ENCODE data around the gene CCDC116.

DNA sequence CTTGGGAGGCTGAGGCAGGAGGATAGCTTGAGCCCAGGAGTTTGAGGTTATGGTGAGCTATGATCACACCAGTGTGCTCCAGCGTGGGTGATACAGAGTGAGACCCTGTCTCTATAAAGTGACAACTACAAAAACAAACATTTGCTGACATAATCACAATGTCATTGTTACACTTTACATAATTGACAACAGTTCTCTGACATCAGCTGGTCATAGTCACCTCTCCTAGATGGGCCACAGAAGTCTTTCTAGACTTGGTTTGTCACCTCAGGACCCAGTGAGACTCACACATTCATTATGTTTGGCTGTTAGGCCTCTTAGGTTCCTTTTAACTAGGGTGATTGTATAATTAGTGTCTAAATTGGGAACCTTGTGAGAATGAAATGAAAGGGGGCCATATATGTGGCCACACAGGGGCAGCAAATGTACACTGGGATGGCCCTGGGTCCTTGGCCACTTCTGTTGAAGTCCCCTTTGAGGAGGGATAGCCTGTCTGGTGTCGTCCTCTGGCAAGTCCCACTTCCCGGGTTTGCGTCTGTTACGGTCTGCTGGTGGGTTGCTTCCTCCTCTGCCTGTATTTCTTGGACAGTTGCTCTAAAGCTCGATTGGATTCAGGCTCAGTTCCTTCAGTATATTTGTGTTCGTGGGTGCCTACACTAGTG, 27.4 kb downstream of the CCDC116 start:
- TF ChIP-seq CTCF (IDR thresholded peaks at IDR 0.05) (no peak), POLR2A (IDR thresholded peaks at IDR 0.05) (no peak), EP300 (IDR thresholded peaks at IDR 0.05) (no peak)
